ENCODE results near the gene PIGM. TPM values are rescaled to one million over a fixed set of nuclear protein-coding genes. Genes with fewer than 3 reads are reported as not detected.

Gene PIGM
- total and polyA plus RNA-seq, 8 donors: 7.0 to 13.2 (median 12.0) TPM

DNA sequence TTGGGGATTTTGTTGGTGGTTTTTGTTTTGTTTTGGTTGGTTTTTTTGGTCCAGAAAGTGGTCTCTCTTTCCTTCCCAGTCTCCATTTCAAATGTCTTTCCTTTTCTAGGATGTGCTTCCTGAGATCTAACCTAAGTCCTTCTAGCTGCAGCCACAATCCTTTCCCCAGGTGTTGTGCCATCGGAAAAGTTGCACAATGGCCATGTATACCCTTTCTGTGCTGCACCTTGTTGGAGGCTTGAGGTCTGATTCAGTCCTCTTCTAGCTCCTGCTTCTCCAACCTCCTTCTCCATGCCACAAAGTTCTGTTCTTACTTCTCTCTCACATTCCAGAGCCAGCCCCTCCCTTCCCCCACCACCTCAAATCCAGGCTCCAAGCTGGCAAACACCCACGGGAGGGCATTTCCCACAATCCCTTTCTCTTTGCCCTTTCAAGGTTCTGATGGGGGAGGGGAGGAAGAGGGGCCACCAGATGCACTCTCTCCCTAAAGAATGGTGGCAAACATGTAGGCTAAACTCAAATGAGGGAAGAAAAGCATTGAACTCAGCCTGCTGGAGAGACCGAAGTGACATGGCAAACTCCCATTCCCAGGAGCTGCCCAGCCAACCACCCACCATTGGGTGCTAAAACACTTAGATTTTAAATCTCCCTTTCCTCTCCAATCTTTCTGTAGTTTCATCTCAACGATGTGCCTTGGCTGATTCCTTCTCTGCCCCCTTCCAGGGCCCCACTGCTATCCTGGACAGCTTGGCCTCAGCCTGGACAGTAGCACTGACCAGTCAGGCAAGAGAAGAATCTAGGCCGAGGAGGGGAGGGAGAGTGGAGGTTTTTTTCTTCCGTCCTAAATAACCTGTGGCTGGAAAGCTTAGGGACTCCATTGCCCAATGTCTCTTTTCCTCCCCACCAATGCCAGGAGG lies 35.3 kb upstream of the PIGM start:
- TF ChIP-seq, protein P1, sequence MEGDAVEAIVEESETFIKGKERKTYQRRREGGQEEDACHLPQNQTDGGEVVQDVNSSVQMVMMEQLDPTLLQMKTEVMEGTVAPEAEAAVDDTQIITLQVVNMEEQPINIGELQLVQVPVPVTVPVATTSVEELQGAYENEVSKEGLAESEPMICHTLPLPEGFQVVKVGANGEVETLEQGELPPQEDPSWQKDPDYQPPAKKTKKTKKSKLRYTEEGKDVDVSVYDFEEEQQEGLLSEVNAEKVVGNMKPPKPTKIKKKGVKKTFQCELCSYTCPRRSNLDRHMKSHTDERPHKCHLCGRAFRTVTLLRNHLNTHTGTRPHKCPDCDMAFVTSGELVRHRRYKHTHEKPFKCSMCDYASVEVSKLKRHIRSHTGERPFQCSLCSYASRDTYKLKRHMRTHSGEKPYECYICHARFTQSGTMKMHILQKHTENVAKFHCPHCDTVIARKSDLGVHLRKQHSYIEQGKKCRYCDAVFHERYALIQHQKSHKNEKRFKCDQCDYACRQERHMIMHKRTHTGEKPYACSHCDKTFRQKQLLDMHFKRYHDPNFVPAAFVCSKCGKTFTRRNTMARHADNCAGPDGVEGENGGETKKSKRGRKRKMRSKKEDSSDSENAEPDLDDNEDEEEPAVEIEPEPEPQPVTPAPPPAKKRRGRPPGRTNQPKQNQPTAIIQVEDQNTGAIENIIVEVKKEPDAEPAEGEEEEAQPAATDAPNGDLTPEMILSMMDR (IDR thresholded peaks at IDR 0.05): no peak
- H3K27ac ChIP-seq: no peak overlapping the region
- H3K27me3 ChIP-seq: peaks cover 6 to 52% of the 10 kb centered on the region in 2 donors
- no peak overlapping the region for H3K4me3 ChIP-seq
- ATAC-seq: no peak
- H3K4me1 ChIP-seq: peaks cover 4 to 16% of the 10 kb centered on the region in 2 donors
- DNase-seq: no peak
- no peaks in the 10 kb centered on the region for H3K36me3 ChIP-seq
- intact Hi-C loops (cut with DNase I): no loop called here
- H3K9me3 ChIP-seq: no peaks in the 10 kb centered on the region

DNA sequence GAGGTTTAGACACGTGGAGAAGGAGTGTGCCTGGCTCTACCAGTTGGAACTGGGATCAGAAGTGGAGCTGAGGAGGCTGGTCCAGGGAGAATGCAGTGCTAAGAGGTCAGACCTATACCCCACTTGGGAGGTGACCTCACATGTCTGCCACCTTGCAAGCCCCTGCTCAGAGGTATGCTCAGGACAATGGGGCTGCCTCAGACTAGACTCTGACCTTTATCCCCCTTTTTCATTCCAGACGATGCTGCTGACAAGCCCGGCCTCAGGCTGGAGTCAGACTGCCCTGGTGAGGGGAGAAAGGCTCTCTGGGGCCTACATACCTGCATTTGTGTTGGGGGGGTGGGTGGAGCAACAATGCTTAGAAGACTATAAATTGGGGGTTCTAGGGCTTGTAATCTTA lies 33.0 kb upstream of the PIGM start:
- H3K27me3 ChIP-seq: peaks cover 3 to 34% of the 10 kb centered on the region in 2 donors
- peaks cover 0 to 2% of the 10 kb centered on the region in 2 donors for H3K4me1 ChIP-seq
- intact Hi-C loops (cut with DNase I): no loop called here
- TF ChIP-seq, protein P1 (IDR thresholded peaks at IDR 0.05): no peak
- no peak overlapping the region for H3K27ac ChIP-seq
- H3K36me3 ChIP-seq: no peaks in the 10 kb centered on the region
- no peak for ATAC-seq
- DNase-seq: no peak
- H3K9me3 ChIP-seq: no peaks in the 10 kb centered on the region
- no peak overlapping the region for H3K4me3 ChIP-seq

DNA sequence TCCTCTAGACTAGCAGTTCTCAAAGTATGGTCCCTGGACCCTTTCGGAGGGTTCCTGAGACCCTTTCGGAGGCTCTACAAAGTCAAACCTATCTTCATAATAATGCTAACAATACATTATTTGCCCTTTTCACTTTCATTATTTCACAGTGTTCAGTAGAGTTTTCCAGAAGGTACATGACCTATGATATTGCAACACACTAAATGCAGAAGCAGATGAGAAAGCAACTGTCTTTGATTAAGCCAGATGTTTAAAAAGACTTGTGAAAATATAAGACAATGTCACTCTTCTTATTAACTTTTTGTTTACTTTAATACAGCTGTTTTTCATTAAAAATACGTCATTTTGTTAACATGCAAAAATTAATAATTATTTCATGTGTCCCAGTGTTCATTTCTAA lies 32.4 kb upstream of the PIGM start:
- no peak overlapping the region for H3K27ac ChIP-seq
- H3K4me3 ChIP-seq: no peak overlapping the region
- H3K9me3 ChIP-seq: no peaks in the 10 kb centered on the region
- H3K36me3 ChIP-seq: no peaks in the 10 kb centered on the region
- ATAC-seq: no peak
- no peaks in the 10 kb centered on the region for H3K4me1 ChIP-seq
- no peak for DNase-seq
- TF ChIP-seq, protein P1 (IDR thresholded peaks at IDR 0.05): no peak
- peaks cover 0 to 28% of the 10 kb centered on the region in 2 donors for H3K27me3 ChIP-seq
- intact Hi-C loops (cut with DNase I): no loop called here

DNA sequence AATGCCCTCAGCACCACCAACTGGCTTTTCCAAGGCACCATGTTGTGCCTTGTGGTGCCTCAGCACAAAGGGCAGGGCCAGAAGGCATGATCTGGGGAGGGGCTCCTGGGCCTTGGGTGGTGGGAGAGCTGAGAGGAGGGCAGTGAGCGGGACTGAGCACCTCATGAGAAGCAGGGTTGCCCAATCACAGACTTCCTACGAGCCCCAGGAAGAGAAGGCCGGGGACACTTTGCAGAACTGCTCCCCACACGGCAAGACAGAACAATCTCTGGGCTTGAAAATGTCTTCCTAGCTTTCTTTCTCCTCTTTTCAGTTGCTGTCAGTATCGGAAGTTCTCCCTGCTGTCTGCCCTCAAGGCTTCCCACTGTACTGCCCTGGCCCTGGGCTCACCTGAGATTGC lies 31.4 kb upstream of the PIGM start:
- no peak for DNase-seq
- Histone ChIP-seq H3K27ac (no peak overlapping the region), H3K4me3 (no peak overlapping the region), H3K4me1 (no peaks in the 10 kb centered on the region), H3K36me3 (no peaks in the 10 kb centered on the region), H3K9me3 (no peaks in the 10 kb centered on the region), H3K27me3 (peaks cover 0 to 19% of the 10 kb centered on the region in 2 donors)
- TF ChIP-seq, protein P1 (IDR thresholded peaks at IDR 0.05): no peak
- ATAC-seq: no peak
- intact Hi-C loops (cut with DNase I): no loop called here

DNA sequence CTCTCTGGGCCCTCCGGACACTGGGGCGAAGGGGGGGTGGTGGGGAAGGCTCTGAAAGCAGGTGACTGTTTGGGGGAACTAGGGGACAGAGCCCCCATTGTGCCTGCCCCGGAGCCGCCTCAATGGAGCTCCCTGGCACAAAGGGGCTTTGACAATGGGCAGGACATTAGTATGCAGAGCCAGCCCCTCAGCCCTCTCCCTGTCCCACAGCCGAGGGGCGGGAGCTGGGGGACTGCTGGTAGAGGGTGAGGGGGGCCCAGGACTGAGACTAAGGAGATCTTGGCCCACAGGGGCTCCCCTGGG lies 30.4 kb upstream of the PIGM start:
- no peak for DNase-seq
- intact Hi-C loops (cut with DNase I): no loop called here
- no peaks in the 10 kb centered on the region for H3K9me3 ChIP-seq
- peaks cover 0 to 19% of the 10 kb centered on the region in 2 donors for H3K27me3 ChIP-seq
- ATAC-seq: no peak
- H3K4me3 ChIP-seq: no peak overlapping the region
- H3K27ac ChIP-seq: no peak overlapping the region
- no peaks in the 10 kb centered on the region for H3K36me3 ChIP-seq
- H3K4me1 ChIP-seq: no peaks in the 10 kb centered on the region
- TF ChIP-seq, protein P1 (IDR thresholded peaks at IDR 0.05): no peak

Measured in left lung (tissue), 10 donors.